ENCODE results near the gene SLC6A5.

Gene SLC6A5

DNA sequence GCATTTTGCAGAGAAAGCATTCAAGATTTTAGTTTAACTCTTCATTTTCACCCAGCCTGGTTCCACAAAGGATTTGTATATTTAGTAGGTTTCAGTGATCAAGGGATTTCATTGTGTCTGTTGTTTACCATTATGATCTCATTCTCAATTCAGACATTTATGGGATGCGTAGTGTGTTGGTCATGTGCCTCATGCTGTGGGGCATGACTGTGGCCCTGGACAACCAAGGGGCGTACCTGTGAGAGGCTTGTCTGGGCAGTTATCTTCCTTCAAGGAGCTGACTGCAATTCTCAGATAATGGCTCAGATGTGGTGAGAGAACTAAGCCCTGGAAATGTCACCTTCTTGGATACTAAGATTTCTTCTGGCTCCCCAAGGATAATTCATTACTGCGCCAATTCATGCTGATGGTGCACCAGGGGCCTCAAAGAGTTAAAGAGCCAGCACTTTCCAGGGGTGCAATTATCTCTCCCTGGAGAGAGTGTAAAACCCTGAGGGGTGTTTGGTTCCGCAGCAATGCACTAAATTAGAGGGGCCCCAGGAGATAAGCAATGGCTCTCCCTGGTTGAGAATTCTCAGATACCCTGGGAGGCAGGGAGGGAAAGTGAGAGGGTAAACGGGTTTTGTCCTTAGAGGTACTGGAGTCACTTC is 32.2 kb downstream of the SLC6A5 start:
- H3K4me3 Mint-ChIP-seq: no peak overlapping the region
- H3K27ac Mint-ChIP-seq: no peak overlapping the region

DNA sequence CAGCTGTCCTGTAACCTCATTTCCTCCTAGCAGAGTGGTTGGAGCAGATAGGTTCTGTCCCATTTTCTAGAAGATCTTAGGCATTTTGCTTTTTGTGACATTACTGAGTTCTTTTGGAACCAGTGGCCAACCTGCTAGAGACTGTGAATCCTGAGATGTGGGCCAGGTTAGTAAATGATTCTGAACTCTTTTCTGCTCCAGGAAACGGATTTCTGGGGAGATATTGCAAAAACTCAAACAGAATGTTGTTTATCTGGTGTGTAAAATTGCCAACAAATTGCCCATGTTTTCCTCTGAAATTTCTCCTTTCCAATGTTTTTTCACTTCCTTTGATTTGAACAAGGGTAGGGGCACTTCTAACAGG is 32.7 kb downstream of the SLC6A5 start:
- no peaks in the 10 kb centered on the region for H3K36me3 Mint-ChIP-seq
- H3K4me1 Mint-ChIP-seq: no peaks in the 10 kb centered on the region
- H3K9me3 Mint-ChIP-seq: no peaks in the 10 kb centered on the region
- no peak overlapping the region for H3K27ac Mint-ChIP-seq
- ATAC-seq: no peak
- H3K27me3 Mint-ChIP-seq: peaks cover 3% of the 10 kb centered on the region
- no peak overlapping the region for H3K4me3 Mint-ChIP-seq

More for the DNA sequence above, 32.2 kb downstream of the SLC6A5 start:
- no peaks in the 10 kb centered on the region for H3K36me3 Mint-ChIP-seq
- no peaks in the 10 kb centered on the region for H3K9me3 Mint-ChIP-seq
- ATAC-seq: no peak
- no peaks in the 10 kb centered on the region for H3K4me1 Mint-ChIP-seq
- H3K27me3 Mint-ChIP-seq: peaks cover 8% of the 10 kb centered on the region

DNA sequence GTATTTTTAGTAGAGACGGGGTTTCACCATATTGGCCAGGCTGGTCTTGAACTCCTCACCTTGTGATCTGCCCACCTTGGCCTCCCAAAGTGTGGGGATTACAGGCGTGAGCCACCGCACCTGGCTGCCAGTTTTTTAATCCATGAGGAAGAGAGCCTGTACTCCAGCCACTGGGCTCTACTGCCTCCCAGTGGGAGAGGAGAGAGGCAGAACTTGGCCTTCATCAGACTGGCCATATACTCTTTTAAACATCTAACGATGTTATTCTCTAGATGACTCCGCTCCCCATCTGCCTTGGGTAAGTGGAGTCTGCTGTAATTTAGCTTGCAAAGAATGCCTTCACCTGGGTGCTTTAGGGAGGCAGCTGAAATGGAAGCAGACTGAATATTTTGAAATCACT is 34.6 kb downstream of the SLC6A5 start:
- ATAC-seq: no peak
- Mint-ChIP-seq H3K27ac (no peak overlapping the region), H3K4me3 (no peak overlapping the region), H3K27me3 (no peaks in the 10 kb centered on the region), H3K4me1 (no peaks in the 10 kb centered on the region), H3K9me3 (no peaks in the 10 kb centered on the region), H3K36me3 (no peaks in the 10 kb centered on the region)

DNA sequence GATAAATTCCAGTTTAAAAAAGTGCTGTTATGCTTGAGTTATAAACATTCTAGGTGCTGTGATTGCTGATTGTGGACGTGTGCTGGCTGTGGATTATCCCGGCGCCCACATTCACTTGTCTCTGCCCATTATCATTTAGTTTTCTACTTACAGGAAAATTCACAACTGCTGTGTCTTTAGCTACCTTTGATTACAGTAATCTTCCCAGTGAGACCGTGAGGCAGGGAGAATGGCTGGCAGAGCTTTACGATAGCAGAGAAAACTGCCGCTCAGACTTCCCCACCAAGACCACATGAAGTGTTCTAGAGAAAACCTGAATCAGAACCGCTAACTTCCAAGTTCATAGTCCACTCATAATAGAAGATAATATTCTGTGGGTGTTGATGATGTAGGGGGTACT is 35.4 kb downstream of the SLC6A5 start:
- no peak overlapping the region for H3K4me3 Mint-ChIP-seq
- no peak overlapping the region for H3K27ac Mint-ChIP-seq
- no peaks in the 10 kb centered on the region for H3K36me3 Mint-ChIP-seq
- H3K27me3 Mint-ChIP-seq: no peaks in the 10 kb centered on the region
- no peak for ATAC-seq
- H3K4me1 Mint-ChIP-seq: no peaks in the 10 kb centered on the region
- H3K9me3 Mint-ChIP-seq: no peaks in the 10 kb centered on the region

DNA sequence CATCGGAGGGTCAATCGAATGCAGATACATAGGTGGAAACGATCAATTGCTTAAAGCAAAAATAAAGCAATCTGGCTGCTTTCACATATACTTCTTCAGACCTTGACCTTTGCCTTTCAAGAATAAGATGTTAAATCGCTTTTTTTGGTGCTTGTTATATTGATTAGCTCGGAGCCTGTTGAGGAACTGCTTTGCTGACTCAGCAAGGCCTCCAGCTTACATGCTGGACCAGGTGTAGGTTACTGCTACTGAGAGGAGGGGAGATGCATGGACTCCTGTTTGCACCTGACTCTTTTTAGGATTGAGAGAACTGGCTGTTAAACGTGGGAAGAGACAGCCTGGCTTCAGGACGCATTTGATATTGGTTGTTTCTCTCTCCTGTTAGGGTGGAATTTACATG is 38.7 kb downstream of the SLC6A5 start:
- Mint-ChIP-seq H3K9me3 (no peaks in the 10 kb centered on the region), H3K4me3 (no peak overlapping the region), H3K4me1 (no peaks in the 10 kb centered on the region), H3K36me3 (no peaks in the 10 kb centered on the region), H3K27ac (no peak overlapping the region), H3K27me3 (no peaks in the 10 kb centered on the region)
- ATAC-seq: no peak

DNA sequence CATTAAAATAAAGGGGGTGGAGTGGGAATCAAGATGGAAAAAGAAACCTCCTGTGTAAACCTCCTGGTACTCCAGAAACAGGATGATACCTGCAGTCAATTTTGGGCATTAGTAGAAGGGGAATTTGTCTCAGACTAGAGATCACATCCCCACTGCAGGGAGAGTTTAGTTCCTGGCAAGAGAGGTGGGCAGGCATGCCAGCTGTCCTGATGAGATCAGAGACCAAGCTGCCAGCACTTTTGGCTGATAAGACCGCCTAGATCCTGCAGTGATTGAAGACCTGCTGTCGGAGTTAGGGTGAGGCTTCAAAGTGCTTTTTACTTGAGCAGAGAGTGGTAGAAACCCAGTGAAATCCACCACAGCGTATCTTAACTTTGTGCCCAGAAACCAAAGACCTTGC is 40.3 kb downstream of the SLC6A5 start:
- no peak overlapping the region for H3K27ac Mint-ChIP-seq
- no peak for ATAC-seq
- H3K9me3 Mint-ChIP-seq: no peaks in the 10 kb centered on the region
- no peaks in the 10 kb centered on the region for H3K36me3 Mint-ChIP-seq
- no peaks in the 10 kb centered on the region for H3K4me1 Mint-ChIP-seq
- no peaks in the 10 kb centered on the region for H3K27me3 Mint-ChIP-seq
- H3K4me3 Mint-ChIP-seq: no peak overlapping the region

DNA sequence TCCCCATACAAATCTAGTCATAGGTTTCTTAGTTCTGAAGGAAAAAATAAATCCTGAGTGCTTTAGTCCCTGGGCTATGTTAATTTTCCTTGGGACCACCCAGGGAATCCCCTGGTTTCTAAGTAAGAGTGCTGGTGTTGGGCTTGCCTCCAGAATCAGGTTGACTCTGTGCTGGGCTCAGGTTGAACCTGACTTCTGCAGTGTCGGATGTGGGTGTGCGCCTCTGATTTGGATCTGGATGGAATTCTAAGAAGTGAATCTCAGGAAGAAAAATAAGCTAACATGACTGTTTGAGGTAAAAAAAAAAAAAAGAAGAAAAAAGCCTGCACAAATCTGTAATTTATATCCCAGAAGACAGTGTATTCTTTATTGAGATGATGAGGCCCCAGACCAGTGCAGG is 41.0 kb downstream of the SLC6A5 start:
- ATAC-seq: no peak
- Mint-ChIP-seq H3K4me1 (no peaks in the 10 kb centered on the region), H3K27me3 (no peaks in the 10 kb centered on the region), H3K27ac (no peak overlapping the region), H3K36me3 (no peaks in the 10 kb centered on the region), H3K9me3 (no peaks in the 10 kb centered on the region), H3K4me3 (no peak overlapping the region)

DNA sequence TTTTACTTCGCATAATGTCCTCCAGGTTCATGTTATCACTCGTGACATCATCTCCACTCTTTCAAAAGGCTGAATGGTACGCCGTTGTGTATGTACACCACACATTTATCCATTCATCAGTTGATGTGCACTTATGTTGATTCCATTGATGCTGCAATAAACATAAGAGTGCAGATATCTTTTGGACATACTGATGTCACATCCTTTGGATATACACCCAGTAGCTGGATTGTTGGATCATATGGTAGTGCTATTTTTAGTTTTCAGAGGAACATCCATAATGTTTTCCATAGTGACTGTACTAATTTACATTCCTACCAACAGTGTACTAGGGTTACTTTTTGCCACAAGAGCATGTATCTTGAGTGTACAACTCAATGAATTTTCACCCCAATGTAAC is 45.0 kb downstream of the SLC6A5 start:
- no peaks in the 10 kb centered on the region for H3K4me1 Mint-ChIP-seq
- H3K27ac Mint-ChIP-seq: no peak overlapping the region
- H3K4me3 Mint-ChIP-seq: no peak overlapping the region
- H3K27me3 Mint-ChIP-seq: no peaks in the 10 kb centered on the region
- ATAC-seq: no peak
- H3K9me3 Mint-ChIP-seq: no peaks in the 10 kb centered on the region
- H3K36me3 Mint-ChIP-seq: no peaks in the 10 kb centered on the region

DNA sequence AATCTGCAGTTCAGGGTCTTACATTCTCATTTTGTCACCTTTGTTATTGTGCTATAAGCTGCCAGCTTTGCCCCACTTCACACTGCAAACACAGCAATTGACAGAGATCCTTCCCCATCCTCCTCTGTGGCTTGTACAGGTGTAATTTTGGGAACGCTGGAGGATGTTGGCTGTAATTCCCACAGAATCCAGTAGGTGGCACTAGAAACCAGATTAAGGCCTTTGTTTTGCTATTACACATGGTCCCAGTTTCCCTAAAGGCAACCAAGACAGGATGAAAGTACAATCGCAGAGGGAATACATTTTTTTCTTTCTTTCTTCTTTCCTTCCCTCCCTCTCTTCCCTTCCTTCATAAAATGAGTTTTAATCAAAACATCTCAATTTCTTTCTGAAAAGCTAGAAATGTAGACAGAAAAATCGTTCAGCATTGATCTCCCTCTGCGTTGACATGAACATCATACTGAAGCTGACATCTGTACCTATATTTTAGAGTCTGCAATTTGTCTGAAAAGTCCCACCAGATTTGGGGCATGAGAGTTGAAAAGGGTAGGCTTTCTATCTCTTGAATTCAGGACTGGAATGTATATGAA is 48.7 kb downstream of the SLC6A5 start:
- ATAC-seq: no peak
- no peak overlapping the region for H3K4me3 Mint-ChIP-seq
- no peaks in the 10 kb centered on the region for H3K36me3 Mint-ChIP-seq
- no peaks in the 10 kb centered on the region for H3K27me3 Mint-ChIP-seq
- H3K4me1 Mint-ChIP-seq: no peaks in the 10 kb centered on the region
- H3K27ac Mint-ChIP-seq: no peak overlapping the region
- H3K9me3 Mint-ChIP-seq: no peaks in the 10 kb centered on the region

DNA sequence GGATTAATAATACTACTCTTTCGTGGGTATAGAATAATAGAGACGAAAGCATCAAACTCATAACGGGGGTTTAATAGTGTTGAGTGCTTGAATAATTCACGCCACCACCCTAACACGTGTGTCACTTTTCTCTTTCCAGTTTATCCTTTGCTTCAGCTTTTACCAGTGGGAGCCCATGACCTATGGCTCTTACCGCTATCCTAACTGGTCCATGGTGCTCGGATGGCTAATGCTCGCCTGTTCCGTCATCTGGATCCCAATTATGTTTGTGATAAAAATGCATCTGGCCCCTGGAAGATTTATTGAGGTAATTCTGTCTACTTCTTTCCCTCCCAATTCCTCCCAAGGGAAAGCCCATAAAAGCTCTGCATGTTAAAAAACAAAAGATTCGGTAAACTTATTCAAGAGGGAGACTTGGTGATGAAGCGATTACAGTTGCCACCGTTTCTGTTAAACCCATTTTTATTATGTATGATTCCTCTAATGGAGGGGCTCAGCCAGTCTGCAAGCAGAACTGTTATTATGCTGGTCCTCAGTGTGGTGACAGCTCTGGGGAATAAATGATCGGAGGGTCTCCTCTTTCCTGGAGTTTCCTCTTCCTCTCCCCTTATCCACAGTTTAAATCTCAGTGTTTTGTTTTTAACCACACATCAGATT is 52.9 kb downstream of the SLC6A5 start:
- Mint-ChIP-seq H3K36me3 (no peaks in the 10 kb centered on the region), H3K9me3 (no peaks in the 10 kb centered on the region), H3K4me1 (no peaks in the 10 kb centered on the region), H3K4me3 (no peak overlapping the region), H3K27ac (no peak overlapping the region), H3K27me3 (peaks cover 9% of the 10 kb centered on the region)
- ATAC-seq: no peak

DNA sequence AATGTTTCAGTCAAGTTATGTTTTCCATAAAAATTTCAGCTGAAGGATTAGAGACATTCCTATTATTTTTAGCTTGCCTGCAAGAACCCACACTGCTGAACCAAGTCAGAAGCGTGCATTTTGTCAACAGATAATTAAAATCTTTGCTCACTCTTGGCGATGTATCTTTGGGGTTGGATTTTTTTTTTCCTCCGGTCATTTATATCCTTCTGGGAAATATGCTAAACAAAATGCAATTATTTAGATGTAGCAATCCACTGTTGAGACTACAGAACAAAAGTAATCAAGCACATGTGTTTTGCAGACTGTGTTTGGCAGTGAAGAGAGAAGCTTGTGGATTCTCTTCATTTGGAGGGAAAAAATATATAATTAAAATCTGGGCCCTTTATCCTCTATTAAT is 54.6 kb downstream of the SLC6A5 start:
- no peak overlapping the region for H3K4me3 Mint-ChIP-seq
- no peaks in the 10 kb centered on the region for H3K9me3 Mint-ChIP-seq
- H3K4me1 Mint-ChIP-seq: no peaks in the 10 kb centered on the region
- no peaks in the 10 kb centered on the region for H3K36me3 Mint-ChIP-seq
- ATAC-seq: no peak
- peaks cover 9% of the 10 kb centered on the region for H3K27me3 Mint-ChIP-seq
- no peak overlapping the region for H3K27ac Mint-ChIP-seq

DNA sequence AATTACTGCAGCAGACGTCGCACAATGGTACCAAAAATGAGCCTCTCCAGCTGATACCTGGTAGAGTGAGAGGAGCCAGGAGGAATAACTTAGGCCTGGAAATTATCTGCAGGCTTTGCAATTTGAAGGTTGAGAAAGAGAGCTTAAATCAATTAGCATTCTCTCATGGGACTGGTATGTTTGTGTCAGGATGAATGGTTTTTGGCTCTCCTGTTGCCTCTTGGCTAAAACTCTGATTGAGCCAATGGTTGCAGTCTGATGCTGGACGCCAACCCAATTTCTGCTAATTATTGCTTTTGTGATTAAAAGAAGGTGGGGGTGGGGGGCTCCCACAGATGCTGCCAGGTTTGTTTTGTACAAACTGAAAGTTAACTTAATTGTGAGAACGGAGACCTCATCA is 57.5 kb downstream of the SLC6A5 start:
- H3K27me3 Mint-ChIP-seq: peaks cover 9% of the 10 kb centered on the region
- no peak overlapping the region for H3K27ac Mint-ChIP-seq
- no peaks in the 10 kb centered on the region for H3K36me3 Mint-ChIP-seq
- ATAC-seq: no peak
- H3K4me3 Mint-ChIP-seq: no peak overlapping the region
- H3K4me1 Mint-ChIP-seq: no peaks in the 10 kb centered on the region
- no peaks in the 10 kb centered on the region for H3K9me3 Mint-ChIP-seq

DNA sequence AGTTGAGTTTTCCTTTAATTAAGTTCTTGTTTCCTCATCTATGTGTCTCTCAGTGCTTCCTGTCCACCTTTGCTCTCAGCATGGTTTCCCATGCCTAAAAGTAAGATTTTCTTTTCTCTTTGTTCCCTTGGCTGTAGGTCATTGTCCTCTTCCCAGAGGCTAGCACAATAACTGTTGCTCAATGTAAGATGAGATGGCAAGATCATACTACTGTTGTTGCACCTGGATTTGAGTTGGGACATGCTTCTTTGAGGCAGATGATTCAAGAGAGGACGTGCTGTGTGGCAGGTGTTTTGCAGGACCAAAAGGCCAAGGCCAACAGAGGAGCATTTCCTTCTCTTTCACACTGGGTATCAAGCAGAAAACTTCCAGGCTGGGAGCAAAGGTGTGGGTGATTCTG is 58.7 kb downstream of the SLC6A5 start:
- no peak for ATAC-seq
- H3K27me3 Mint-ChIP-seq: peaks cover 9% of the 10 kb centered on the region
- no peak overlapping the region for H3K27ac Mint-ChIP-seq
- H3K36me3 Mint-ChIP-seq: no peaks in the 10 kb centered on the region
- peaks cover 4% of the 10 kb centered on the region for H3K9me3 Mint-ChIP-seq
- H3K4me1 Mint-ChIP-seq: no peaks in the 10 kb centered on the region
- no peak overlapping the region for H3K4me3 Mint-ChIP-seq

DNA sequence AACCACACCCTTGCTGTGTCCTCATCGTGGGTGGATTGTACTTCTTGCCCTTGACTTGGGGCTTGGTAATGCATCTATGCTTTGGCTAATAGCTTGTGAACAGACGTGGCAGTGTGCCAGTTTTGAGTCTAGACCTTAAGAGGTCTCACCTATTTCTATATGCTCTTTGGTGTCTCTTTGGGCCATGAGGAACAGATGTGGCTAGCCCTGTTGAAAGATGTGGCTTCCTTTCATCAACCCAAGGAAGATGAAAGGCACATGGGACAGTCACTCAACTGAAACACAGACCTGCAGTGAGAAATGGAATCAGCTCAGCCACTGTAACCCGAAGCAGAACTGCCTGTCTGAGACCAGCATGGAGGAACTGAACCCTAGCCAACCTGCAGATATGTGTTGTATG is 62.0 kb downstream of the SLC6A5 start:
- H3K4me1 Mint-ChIP-seq: no peaks in the 10 kb centered on the region
- no peak overlapping the region for H3K27ac Mint-ChIP-seq
- no peak for ATAC-seq
- H3K36me3 Mint-ChIP-seq: no peaks in the 10 kb centered on the region
- no peak overlapping the region for H3K4me3 Mint-ChIP-seq
- peaks cover 4% of the 10 kb centered on the region for H3K9me3 Mint-ChIP-seq
- peaks cover 13% of the 10 kb centered on the region for H3K27me3 Mint-ChIP-seq

DNA sequence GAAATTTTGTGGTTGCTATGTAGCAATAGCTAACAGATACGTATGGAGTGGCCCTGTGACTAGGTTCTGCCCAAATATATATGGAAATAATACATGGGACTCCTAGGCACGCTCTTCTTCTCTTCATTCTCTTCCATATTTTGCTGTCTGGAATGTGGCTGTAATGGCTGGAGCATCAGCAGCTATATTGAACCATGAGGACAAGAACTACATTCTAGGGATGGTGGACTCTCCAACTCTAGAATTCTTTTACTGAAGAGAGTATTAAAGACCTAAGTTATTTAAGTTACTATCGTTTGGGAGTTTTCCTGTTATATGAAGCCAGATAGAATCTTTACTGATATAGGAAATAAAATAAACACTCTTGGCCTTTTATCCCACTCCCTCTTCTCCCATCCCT is 62.4 kb downstream of the SLC6A5 start:
- Mint-ChIP-seq H3K9me3 (peaks cover 4% of the 10 kb centered on the region), H3K36me3 (no peaks in the 10 kb centered on the region), H3K27ac (no peak overlapping the region), H3K4me3 (no peak overlapping the region), H3K27me3 (peaks cover 17% of the 10 kb centered on the region), H3K4me1 (no peaks in the 10 kb centered on the region)
- ATAC-seq: no peak

DNA sequence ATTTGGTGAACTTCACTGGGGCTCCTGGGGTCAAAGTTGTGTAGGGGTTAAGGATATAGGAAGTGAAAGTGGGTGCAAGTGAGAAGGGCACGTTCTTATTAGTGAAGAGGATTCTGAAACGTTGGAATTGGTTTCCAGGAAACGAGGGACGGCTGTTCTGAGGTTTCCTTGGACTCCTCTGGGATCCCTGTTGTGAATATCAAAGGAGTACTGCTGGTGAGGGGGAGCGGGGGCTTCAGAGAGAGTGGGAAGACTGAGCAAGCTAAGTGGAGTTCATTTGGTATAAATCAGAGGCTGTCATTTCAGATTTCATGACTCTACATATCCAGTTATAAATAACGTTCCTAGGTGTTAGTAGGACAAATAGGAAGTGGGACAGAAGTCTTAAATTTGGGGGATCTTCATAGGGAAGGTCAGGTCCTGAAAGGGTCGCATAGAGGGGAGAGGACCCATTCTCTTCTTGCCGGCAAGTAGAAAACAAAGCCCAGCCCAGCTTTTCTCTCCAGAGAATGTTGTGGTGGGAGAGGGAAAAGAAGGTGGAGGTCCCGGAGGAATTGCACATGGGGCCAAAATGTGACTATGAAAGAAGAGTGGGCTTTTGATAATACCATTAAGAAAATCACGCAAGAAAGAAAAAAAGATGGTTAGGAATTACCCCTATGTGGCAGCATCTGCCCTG is 68.9 kb downstream of the SLC6A5 start:
- Mint-ChIP-seq H3K27me3 (peaks cover 71% of the 10 kb centered on the region), H3K36me3 (no peaks in the 10 kb centered on the region), H3K4me1 (peaks cover 9% of the 10 kb centered on the region), H3K4me3 (no peak overlapping the region), H3K27ac (no peak overlapping the region), H3K9me3 (no peaks in the 10 kb centered on the region)
- ATAC-seq: no peak

All from stimulated activated memory B cell treated with anti-CD40 and anti-IgM and Interleukin-4, amounts not matched to agents 10 μg/mL and 1 μg/mL and 100 μg/mL, for 72 hours (primary cell).